HT-29 (cell line): Measurements from ENCODE around the gene PLD3. TPM values are rescaled to one million over a fixed set of nuclear protein-coding genes. Genes with fewer than 3 reads are reported as not detected.
"Not testable (repeated sequence)": the region's sequence is repeated elsewhere in the genome, so short reads cannot be mapped to it uniquely, and the experiment has no call there.

Experiments used
- DNase-seq: peaks from one replicate; pipeline ENCODE4 v3.0.0-alpha.2; 2015; ENCODE audit warnings: low spot score
- total RNA-seq: library from RNA; depleted of rRNA; stranded (reverse); fragments of >200 nt; shearing (Covaris generic); gene quantifications from 2 replicates; pipeline ENCODE4 v1.2.3, GENCODE V29; 2014

The PLD3 gene
- total RNA-seq, 1 experiment from 2014 or later = 178 TPM

GRCh38 chr19:40332669-40333068, 15.8 kb upstream of the PLD3 start:
- no peak for DNase-seq

- DNase-seq = not testable (repeated sequence)
These were observed 15.4 kb upstream of the PLD3 start for GRCh38 chr19:40333083-40333482.

- no peak for DNase-seq
These were observed 13.4 kb upstream of the PLD3 start for GRCh38 chr19:40335101-40335500.

GRCh38 chr19:40335855-40336600, 12.5 kb upstream of the PLD3 start:
- DNase-seq = no peak

- no peak for DNase-seq
These were observed 11.9 kb upstream of the PLD3 start for GRCh38 chr19:40336601-40336900.

- no peak for DNase-seq
These were observed 11.4 kb upstream of the PLD3 start for GRCh38 chr19:40337107-40337506.

- no peak for DNase-seq
These were observed 10.9 kb upstream of the PLD3 start for GRCh38 chr19:40337594-40337993.

GRCh38 chr19:40339018-40339728, 9.3 kb upstream of the PLD3 start:
- DNase-seq = no peak

- DNase-seq = no peak
These were observed 6.7 kb upstream of the PLD3 start for GRCh38 chr19:40341601-40342482.

GRCh38 chr19:40342644-40343311, 5.7 kb upstream of the PLD3 start:
- DNase-seq = no peak

- no peak for DNase-seq
These were observed 4.1 kb upstream of the PLD3 start for GRCh38 chr19:40344422-40344821.

GRCh38 chr19:40348961-40349507, 539 bp downstream of the PLD3 start:
- DNase-seq = peak; percentile 46

GRCh38 chr19:40355975-40356680, 7.6 kb downstream of the PLD3 start:
- no peak for DNase-seq

GRCh38 chr19:40356681-40357595, 8.4 kb downstream of the PLD3 start:
- DNase-seq = no peak

- no peak for DNase-seq
These were observed 9.1 kb downstream of the PLD3 start for GRCh38 chr19:40357640-40358039.

GRCh38 chr19:40358773-40359172, 10.3 kb downstream of the PLD3 start:
- no peak for DNase-seq

GRCh38 chr19:40360020-40360707, 11.7 kb downstream of the PLD3 start:
- no peak for DNase-seq

GRCh38 chr19:40360708-40361241, 12.3 kb downstream of the PLD3 start:
- no peak for DNase-seq

- DNase-seq = no peak
These were observed 13.7 kb downstream of the PLD3 start for GRCh38 chr19:40362160-40362559.
